Fibroblast of the aortic adventitia (primary cell): ENCODE results near the gene ZBTB20. TPM values are rescaled to one million over a fixed set of nuclear protein-coding genes. Genes with fewer than 3 reads are reported as not detected.

Experiments used
- DNase-seq: peaks from one replicate; pipeline ENCODE4 v3.0.0-alpha.2; 2010; ENCODE audit warnings: low read depth
- H3K4me3 ChIP-seq: 2 replicates; pipeline ENCODE4 v1.5.1; 2011; ENCODE audit warnings: low read depth, mild to moderate bottlenecking, control low read depth, low read length, moderate library complexity
- total RNA-seq: library from RNA; depleted of rRNA; stranded (reverse); fragments of >200 nt; gene quantifications from 2 replicates; pipeline ENCODE4 v1.2.3, GENCODE V29; 2012; ENCODE audit warnings: low replicate concordance
- TF ChIP-seq, protein P1 (sequence below): IDR thresholded peaks from 2 replicates; pipeline ENCODE4 v1.5.1; 2011; ENCODE audit warnings: mild to moderate bottlenecking, low read length, control low read depth, inconsistent platforms; ENCODE audit not compliant: insufficient read depth

ZBTB20 gene
- total RNA-seq, 1 donor: 47.2 TPM

DNA sequence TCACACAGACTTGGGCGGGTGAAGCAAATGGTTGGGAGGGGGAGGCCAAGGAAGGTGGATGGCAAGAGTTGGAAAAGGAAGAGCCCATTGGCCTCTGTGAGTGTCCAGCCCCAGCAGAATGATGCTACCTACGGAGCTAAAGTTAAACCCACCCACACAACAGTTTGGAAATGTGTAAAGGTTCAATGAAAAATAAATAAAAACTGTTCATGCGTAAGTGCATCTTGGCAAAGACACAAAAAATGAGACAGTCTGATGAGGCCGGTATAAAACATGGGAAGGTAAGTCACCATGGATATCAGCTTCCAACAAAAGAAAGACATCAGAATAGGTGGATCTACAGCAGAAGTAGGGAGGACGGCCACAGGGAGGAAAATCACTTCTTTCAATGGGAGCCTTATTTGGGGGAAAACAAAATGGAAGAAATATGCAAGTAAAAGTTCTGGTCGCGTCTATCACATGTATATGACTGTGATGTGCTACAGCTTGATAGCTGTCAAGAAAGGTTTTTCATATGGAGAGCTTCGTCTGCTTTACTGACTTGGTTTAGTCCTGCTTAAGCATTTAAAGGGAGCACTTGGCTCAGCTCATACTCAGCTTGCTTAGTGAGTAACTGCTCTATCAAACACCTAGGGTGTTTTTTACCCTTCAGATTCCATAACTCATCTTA lies 770.4 kb downstream of the ZBTB20 start:
- TF ChIP-seq, protein P1, sequence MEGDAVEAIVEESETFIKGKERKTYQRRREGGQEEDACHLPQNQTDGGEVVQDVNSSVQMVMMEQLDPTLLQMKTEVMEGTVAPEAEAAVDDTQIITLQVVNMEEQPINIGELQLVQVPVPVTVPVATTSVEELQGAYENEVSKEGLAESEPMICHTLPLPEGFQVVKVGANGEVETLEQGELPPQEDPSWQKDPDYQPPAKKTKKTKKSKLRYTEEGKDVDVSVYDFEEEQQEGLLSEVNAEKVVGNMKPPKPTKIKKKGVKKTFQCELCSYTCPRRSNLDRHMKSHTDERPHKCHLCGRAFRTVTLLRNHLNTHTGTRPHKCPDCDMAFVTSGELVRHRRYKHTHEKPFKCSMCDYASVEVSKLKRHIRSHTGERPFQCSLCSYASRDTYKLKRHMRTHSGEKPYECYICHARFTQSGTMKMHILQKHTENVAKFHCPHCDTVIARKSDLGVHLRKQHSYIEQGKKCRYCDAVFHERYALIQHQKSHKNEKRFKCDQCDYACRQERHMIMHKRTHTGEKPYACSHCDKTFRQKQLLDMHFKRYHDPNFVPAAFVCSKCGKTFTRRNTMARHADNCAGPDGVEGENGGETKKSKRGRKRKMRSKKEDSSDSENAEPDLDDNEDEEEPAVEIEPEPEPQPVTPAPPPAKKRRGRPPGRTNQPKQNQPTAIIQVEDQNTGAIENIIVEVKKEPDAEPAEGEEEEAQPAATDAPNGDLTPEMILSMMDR: no peak
- H3K4me3 ChIP-seq: no peak overlapping the region
- no peak for DNase-seq

GRCh38 chr3:114375608-114376421 lies 771.3 kb downstream of the ZBTB20 start:
- DNase-seq: peak; percentile 46
- H3K4me3 ChIP-seq: no peak overlapping the region
- TF ChIP-seq, protein P1: no peak

DNA sequence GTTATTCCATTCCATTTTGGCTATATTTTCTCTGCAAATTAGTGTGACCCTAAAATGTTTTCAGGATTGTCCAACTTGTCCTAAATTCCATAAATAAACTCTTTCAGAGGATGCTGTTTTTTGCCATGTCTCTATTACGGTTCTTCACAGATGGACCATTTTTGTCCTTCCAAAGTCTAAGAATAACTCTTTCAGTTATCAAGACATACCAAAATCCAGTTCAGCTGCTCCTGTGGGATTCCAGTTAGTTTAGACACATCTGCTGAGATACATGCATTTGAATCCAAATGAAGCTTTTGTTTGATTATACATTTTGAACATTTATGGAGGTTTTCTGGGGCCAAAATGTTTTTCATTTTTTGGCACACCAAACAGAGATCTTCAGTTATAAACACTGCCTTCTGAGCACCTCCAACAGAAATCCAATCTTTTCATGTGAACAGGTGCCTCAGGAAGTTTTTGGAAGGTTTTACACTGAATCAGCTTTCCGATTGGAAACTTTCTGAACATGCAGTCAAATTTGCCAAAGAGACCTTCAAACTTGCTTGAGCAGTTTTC lies 772.6 kb downstream of the ZBTB20 start:
- TF ChIP-seq, protein P1: no peak
- DNase-seq: no peak

DNA sequence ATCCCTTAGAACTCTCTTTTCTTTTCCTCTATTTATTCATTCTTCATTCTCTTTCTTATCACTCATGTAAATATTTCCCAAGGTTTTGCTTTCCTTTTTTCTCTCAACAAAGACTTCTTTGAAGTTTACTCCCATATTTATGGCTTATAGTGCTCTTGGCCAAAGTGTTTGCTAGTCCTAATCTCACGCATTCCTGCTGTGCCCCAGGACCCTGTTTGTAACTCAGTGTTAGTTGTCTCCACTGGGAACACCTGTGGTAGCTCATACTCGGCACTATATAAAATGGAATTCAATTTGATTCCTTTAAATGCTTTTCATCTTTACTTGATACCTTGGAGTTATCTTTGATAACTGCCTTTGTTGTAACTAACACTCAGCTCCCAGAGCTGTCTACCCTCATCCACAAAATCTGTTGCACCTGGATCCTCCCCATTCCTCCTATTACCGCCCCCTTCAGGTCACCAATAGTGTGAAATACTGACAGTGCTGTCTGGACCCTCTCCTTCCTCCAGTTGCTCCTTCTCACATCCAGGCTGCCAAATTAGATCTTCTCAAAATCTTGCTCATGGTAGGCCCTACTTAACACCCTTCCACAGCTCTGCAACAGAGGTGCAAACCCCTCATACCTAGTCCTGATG lies 776.4 kb downstream of the ZBTB20 start:
- no peak overlapping the region for H3K4me3 ChIP-seq
- TF ChIP-seq, protein P1: peak; percentile 18
- no peak for DNase-seq

More for the DNA sequence above, 772.6 kb downstream of the ZBTB20 start:
- H3K4me3 ChIP-seq: no peak overlapping the region

GRCh38 chr3:114365909-114366308 lies 781.2 kb downstream of the ZBTB20 start:
- no peak overlapping the region for H3K4me3 ChIP-seq
- DNase-seq: peak; percentile 8
- TF ChIP-seq, protein P1: no peak

GRCh38 chr3:114364806-114365654 lies 782.1 kb downstream of the ZBTB20 start:
- no peak for DNase-seq
- no peak overlapping the region for H3K4me3 ChIP-seq
- TF ChIP-seq, protein P1: no peak
